GM18858 (cell line): Measurements from ENCODE around the gene ADCYAP1R1.

Experiments used
- ATAC-seq: cut with Tn5 transposase; IDR thresholded peaks from one replicate; pipeline ENCODE4 v1.9.1; 2021; ENCODE audit not compliant: unreplicated experiment

Gene ADCYAP1R1

DNA sequence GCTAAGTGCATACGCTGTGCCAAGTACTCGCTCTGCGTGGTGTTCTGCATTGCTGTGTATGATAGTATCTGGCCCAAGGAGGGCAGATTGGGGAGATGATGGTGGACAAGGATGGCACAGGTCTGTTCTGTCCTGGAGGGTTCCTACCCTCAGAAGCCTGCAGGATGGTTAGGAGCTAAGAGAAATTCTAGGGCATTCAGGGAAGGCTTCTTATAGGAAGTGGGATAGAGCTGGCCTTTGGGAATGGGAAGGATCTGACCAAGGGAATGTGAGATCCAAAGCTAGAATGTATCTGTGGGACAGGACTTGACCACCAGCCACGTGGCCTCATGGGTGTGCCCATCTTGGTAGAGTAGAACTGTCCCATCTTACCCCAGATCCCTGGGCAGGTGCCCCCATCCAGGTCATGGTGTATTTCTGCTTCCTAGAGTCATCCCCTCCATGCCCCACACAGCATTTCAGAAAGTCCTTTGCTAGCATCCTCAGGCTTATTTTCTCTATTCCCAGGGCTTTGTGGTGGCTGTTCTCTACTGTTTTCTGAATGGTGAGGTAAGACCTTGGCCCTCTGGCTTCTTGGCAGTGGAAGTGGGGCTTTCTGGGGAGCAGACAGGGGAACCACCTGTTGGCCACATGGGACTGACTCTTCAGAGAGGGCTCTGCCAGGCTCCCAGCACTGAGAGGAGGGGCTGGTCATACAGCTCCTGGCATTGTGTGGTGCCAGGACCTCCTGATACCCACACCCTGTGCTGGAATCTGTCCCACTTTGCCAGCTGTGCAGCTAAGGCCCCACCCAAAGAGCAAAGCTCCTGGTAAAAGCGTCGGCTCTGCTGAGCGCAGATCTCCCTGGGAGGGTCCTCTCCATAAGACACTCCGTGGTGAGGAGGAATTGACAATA, 52.5 kb downstream of the ADCYAP1R1 start:
- ATAC-seq = no peak

DNA sequence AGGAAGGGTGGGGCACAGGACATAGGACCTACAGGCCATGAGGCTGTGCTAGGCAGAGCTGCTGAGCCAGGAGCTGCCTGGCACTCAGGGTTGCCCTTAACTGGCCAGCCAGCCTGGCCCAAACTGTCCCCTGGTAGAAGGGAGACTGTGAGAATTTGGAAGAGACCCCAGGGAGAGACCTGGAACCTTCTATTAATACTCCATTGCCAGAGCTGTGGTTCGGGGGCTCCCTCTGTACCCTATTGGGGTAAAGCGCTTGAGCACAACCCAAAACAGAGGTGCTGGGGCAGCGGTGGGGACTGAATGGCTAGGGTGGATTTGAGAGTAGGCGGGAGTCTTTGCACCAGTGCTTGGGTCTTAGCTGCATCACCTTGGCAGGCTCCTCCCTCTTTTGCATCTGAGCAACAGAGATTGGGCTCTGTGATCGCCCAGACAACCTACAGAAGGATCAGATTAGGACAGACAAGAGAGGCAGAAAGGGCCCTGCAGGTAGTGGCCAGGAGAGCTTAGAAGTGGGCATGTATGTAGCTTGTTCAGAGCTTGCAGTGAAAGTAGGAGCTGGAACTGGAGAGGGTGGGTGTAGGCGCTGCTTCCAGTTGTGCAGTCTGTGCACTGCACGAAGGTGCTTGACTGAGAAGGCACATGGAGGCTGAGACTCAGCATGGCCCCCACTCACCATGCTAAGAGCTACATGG, 53.3 kb downstream of the ADCYAP1R1 start:
- ATAC-seq = no peak

DNA sequence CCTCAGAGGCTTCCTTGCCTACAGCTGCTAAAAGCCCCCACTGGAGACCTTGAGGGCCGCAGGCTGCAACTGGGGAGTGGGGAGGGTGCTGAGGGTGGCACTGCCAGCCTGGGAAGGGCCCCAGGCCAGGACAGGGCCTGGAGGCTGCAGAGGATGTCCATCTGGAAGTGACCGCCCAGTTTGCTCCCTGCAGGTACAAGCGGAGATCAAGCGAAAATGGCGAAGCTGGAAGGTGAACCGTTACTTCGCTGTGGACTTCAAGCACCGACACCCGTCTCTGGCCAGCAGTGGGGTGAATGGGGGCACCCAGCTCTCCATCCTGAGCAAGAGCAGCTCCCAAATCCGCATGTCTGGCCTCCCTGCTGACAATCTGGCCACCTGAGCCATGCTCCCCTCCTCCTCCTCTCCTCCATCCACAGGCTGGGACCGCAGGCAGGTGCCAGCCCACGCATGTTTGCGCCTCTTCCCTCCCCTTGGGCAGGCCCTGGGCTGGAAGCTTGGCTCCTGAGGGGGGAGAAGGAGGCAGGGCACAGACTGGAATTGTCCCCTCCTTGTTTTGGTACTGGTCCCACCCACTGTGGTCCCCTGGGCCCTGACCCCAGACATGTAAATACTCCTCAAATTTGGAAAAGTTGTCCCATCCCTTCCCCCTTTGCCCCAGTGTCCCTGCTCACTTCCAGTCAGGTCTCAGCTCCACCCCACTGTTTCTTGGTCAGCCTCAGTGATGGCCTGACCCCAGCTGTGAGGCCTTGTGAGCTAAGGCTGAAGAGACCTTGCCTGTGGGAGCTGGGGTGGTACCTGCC, 54.4 kb downstream of the ADCYAP1R1 start:
- no peak for ATAC-seq

DNA sequence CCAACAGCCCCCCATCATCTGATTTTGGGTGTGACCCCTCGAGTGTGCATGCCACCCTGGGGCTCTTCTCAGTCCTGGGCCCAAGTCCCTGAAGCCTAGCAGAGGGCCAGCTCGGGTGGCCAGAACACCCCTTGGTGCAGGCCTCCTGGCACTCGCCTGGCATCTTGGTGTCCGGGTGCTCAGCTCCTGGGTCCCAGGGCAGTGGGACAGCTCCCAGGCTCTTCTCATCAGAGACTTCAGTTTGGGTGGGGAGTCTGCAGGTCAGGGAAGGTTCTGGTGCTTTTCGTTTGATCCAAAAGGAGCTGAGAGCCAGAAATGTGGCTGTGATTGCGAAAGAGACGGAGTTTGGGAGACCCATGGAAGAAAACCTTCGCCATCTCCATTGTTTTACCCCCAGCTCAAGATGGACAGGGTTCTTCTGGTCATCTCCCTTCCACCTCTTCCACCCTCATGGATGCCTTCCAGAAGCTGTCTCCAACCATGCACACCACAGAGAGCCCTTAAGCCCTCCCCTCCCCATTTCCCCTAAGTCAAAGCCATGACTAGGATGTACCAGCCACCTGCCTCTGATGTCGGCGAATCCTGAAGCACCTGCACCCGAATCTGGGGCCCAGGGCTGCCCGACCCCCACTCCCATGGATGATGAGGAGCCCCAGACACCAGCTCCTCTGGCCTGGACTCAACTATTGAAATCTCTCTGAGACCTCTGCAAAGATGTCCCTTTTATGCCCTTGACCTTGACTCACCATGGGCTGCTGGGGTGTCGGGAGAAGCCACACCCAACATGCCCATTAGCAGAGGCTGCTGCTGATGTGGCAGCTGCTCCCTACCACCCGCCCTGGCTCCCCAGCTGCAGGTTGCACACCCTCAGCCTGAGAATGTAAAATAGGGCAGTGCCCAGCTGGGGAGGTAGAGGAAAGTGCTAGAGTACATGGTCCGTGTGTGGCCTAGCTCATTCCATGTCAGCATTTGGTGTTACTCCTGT, 55.3 kb downstream of the ADCYAP1R1 start:
- no peak for ATAC-seq

DNA sequence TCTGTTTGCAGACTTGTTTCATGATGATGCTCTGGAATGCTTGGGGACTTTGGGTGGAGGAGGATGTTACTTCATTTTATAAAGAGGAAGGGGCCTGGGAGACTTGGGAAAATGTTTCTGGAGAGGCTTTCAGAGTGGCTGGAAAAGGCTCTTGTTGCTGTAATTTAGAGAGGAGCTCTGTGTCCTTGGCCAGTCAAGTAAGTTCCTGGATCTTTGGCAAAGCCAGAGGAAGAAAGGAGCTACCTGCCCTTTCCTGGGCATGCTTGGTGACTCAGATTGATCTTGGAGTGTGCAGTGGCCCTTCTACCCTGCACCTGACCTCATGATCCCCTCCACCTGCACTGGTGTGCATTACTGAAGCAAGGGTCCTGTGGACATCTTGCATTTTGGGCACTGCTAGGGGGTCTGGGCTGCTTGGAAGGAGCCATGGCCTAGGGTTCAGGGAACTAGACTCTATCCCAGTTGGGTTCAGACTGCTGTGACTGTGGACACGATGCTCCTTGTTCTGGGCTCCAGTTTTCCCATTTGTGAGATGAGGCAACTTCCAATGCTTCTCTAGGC, 56.1 kb downstream of the ADCYAP1R1 start:
- no peak for ATAC-seq

DNA sequence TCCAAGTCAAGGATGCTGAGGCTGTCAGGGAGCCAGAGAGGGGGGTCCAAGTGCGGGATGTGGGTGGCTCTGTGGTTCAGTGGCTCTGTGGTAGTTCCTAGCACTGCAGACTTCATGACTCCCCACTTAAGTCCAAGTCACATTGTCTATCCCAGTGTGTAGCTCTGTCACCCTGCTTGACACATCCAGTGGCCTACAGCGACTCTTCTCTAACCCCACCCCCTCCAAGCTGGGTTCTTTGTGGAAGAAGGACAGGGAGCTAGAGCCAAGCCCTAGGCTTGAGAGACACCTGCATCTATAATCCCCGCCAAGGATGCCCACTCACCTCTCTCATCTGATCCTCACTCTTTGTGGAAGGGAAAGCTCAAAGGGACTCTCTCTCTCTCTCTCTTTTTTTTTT, 57.6 kb downstream of the ADCYAP1R1 start:
- ATAC-seq = no peak

DNA sequence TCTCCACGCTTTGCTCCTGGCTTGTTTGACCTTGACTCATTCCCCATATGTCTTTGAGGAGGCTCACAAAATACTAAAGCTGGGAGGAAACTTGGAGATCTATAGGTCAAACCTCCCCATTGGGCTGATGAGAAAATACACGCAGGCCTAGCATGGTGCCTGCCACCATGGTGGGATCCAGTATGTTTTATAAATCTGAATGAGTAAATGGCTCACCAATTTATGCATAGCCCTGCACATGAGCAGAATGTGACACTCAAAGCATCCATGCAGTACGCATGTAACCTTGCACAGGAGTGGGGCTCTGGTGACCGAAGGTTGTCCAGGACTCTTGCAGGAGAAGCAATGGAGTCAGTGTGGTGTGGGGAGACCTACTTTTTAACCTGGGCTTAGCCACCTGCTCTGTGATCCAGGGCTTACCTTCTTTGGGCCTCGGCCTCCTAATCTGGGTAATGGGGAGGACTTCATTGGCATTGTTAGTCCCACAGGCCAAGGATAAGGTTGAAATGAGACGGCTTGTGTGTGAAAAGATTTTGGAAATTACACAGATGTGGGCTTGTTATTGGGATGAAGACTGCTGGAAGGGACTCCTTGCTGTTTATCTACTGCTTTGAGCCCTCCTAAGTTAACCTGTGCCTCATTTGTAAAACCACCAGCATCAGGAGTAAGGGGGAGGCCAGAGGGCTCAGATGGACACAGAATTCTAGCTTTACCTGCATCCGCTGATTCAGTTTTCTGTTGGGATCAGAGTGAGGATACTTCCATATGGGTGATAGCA, 58.4 kb downstream of the ADCYAP1R1 start:
- ATAC-seq = no peak

DNA sequence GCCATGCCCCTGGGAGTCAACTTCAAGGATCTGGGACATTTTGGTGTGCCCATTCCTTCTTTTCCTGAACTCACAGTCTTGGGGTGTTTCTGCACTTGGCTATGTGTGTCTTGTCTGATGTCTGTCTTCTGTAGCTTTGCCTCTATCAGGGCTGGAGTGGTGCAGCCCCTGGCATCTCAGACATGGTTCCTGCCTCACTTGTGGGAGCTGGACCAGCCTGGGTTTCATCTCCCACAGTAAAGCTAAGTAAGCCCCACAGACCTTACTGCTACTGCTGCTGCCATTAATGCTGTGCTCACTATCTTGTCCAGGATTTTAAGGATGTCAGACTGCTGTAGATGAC, 59.0 kb downstream of the ADCYAP1R1 start:
- no peak for ATAC-seq

DNA sequence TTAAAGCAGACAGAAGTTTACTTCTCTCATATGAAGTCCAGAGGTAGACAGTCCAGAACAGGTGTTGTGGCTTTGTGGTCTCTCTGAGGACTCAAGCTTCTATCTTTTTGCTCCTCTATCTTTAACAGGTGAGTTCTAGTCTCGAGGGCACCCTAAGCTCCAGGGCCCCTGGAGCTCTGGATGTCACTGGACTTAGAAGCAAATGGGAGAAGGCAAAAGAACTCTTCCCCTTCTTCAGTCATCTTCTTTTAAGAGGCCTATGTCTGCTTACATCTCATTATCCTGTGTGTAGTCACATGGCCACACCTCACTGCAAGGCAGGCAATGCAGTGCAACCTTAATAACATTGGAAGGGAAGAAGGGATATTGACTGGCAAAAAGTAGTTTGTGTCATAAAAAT, 61.6 kb downstream of the ADCYAP1R1 start:
- no peak for ATAC-seq

DNA sequence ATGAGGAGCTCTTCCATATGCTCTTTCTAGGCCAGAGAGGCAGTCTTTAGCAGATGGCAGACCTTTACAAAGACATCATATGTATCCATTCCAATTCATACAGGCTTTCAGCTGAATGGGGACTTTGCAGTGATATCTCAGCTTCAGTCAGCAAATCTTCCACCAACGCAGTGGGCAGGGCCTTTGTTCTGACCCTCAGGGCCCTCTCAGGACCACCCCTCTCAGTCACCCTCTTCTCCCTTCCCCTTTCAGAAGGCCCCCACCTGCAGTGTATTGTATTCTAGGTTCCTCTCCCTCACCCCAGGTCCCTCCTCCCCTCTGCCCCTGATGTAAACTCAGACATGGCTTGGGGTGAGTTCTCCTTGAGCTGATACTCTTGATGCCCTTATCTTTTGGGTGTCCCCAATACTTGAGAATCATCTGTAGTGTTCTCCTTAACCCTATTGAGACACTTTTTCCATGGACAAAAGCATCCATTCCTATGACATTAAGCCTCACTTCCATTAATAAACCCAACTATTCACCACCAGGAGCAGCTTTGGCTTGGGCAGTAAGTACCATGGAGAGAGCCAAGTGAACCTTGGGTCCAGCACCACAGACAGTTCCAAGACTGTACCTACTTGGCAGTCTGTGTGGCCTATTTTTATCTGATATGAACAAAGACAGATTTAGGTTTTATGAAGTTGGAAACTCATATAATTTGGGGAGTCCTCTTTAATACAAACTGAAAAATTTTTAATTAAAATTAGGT, 62.7 kb downstream of the ADCYAP1R1 start:
- ATAC-seq = no peak

DNA sequence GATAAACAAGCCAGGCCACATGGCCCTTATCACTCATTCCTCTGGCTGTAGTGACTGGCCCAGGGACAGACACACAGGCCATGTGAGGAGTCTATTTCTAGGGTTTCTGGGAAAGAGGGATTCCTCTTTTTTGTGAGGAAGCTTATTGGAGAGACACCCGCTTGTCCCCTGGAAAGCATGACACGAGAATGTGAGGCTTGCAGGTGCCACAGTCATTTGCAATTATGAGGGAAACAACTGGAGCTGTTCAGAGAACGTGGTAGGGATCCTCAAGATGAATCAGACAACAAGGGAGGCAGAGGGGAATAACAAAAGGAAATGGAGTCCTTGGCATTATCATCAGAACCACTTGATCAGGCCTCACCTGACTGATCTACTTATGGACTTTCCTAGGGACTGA, 64.5 kb downstream of the ADCYAP1R1 start:
- no peak for ATAC-seq

DNA sequence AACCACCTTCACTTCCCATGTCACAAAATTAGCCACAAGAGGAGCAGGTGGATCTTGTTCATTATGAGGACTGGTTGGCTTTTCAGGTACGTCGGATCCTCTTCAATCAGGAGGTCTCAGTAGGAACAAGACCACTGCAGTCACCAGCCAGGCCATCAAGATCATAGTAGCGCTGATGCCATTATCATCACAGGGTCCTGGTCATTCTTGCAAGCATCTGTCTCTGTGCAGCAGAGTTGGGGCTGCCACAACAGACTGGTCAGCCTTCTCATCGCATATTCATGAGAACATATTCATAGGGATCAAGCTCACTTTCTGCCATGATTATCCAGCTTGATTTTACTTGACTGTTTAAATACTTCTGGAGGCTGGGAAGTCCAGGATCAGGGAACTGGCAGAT, 67.1 kb downstream of the ADCYAP1R1 start:
- ATAC-seq = no peak

DNA sequence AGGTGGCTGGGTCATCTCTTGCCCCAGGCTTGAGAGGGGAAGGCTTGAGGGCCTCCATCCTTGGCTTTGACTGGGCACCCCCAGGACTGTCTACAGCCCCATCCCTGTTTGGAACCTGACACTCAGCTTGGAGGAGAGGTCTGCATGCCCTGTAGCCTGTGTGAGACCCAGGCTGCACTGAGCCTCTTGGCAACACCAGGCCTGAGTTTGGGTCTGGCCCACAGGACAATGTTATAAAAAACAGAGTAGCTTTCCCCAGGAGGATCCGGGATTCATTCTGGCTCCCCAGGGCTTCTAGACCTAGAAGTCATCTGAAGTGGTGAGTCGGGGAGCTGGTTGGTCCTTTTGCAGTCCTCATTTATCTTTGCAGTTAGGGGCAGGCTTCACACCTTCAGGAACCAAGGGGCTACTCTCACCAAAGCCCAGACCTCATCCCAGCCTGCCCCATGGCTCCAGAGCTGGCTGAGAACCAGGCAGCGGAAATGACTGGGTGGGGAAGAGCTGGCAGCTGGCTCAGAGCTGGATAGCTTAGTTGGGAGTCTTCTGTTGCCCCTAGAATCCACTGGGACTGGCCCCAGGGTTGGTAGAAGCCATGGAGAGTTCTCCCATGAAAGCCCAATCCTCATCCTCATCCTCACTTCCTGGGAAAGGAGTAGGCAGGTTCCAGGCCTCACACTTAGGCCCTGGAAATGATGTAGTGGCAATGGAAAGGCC, 68.8 kb downstream of the ADCYAP1R1 start:
- no peak for ATAC-seq

DNA sequence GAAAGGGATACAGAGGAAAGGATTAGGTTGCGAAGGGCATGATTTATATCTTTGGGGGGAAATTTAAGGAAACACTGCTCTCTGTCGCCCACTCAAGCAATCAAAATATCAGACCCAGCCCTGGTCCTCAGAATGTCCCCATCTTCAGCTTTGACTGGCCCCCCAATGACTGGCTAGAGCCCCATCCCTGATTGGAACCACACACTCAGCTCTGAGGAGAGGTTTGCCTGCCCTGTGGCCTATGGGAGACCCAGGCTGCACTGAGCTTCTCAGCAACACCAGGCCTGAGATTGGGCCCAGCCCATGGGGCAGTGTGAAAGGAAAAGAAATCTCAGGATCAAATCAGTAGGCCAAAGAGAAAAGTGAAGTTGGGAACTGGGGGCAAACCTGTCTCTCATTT, 69.5 kb downstream of the ADCYAP1R1 start:
- ATAC-seq = no peak

DNA sequence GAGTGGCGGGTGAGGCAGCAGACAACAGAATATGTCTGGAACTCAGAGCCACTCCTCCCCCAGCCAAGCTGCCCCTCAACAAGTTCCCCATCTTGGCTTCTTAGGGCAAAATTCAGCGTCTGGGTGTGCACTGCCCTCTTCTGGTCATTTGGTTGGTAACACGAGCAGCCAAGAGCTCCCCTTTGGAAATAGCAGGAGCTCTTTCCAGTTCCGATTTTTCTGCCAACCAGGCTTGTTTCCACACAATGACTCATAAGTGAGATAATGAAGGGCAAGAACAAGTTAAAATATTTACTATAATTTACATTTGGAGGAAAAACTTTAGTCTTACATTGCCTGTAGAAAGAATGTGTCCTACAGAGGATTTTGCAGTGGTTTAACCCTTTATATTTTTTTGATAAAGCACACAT, 70.5 kb downstream of the ADCYAP1R1 start:
- no peak for ATAC-seq

DNA sequence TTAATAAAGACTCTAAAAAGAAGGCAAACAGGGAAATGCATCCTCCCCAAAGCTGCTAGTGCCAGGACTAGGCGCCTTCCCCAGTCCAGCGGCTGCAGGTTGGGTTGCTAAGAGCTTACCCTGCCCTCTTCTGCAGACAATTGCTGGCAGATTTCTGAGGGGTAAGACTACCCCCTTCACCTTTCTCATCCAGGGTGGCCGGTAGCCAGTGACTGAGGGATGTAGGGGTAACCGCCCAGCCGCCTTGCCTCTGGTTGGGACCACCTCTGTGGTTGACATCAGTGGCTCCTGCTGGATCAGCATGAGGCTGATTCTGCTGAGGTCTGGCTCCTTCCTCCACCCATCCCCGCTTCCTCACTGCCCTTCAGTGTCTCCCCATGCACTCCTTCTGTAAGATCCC, 71.2 kb downstream of the ADCYAP1R1 start:
- ATAC-seq = no peak

DNA sequence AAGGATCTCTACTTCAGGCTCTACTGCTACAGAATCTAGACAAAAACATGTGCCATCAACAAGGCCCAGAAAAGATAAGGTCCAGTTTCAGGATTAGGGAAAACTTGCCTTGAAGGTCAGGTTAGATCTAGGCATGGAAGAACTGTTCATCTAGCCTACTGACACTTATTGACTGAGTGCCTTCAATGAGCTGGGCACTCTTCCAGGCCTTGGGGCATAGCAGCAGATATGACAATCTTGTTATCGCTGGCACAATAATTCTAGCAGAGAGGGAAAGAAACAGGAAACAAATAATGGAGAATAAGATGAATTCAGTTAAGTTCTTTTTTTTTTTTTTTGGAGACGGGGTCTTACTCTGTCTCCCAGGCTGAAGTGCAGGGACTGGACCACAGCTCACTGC, 71.6 kb downstream of the ADCYAP1R1 start:
- no peak for ATAC-seq

DNA sequence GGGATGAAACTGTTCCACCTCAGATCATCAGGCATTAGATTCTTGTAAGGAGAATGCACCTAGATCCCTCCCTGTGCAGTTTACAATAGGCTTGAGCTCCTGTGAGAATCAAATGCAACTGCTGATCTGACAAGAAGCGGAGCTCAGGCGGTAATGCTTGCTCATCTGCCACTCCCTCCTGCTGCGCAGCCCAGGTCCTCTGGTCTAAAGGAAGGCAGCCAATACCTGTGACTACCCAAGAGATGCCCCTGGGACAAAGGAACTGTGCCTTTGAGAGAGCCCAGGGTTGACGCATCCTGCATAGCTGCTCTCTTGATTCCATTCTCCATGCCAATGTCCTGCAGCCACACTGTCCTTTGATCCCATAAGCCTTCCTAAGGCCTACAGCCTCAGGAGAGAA, 73.1 kb downstream of the ADCYAP1R1 start:
- ATAC-seq = no peak
